Middle frontal gyrus (tissue), 1 donor: ENCODE data around the gene GLCE.
A peak's percentile ranks its signal among the peaks of the same experiment; 100 is the strongest.
"Not testable (repeated sequence)": the region's sequence is repeated elsewhere in the genome, so short reads cannot be mapped to it uniquely, and the experiment has no call there.

Experiments used
- DNase-seq: peaks from one replicate; pipeline ENCODE4 v3.0.0-alpha.2; 2015; ENCODE audit warnings: low spot score; ENCODE audit errors: extremely low spot score

GLCE gene

GRCh38 chr15:69135499-69135898 is 24.9 kb upstream of the GLCE start:
- DNase-seq: no peak

GRCh38 chr15:69138963-69139362 is 21.5 kb upstream of the GLCE start:
- DNase-seq: no peak

GRCh38 chr15:69140306-69140705 is 20.1 kb upstream of the GLCE start:
- DNase-seq: no peak

DNA sequence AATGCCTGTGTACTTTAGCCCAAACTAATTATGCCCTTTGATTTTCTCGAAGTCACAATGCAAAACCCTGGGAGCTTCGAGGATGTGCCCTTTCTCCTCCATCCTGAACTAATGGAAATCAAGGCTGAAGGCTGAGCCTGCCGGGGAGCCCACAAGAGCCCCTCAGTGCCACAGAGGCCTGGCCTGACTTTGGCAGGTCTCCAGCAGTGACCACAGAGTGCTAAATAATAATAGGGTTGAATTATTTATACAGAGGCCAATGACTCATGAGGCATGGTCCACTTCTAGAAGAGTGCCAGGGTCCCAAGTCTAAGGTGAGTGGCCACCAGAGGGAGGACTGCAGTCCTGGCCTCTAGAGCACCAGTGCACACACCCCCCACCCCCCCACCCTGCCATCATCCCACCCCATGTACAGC is 19.1 kb upstream of the GLCE start:
- DNase-seq: no peak

- no peak for DNase-seq
Measured at GRCh38 chr15:69141833-69142232, 18.6 kb upstream of the GLCE start.

- DNase-seq: no peak
Measured at GRCh38 chr15:69143756-69144436, 16.5 kb upstream of the GLCE start.

GRCh38 chr15:69144530-69144929 is 15.9 kb upstream of the GLCE start:
- DNase-seq: no peak

DNA sequence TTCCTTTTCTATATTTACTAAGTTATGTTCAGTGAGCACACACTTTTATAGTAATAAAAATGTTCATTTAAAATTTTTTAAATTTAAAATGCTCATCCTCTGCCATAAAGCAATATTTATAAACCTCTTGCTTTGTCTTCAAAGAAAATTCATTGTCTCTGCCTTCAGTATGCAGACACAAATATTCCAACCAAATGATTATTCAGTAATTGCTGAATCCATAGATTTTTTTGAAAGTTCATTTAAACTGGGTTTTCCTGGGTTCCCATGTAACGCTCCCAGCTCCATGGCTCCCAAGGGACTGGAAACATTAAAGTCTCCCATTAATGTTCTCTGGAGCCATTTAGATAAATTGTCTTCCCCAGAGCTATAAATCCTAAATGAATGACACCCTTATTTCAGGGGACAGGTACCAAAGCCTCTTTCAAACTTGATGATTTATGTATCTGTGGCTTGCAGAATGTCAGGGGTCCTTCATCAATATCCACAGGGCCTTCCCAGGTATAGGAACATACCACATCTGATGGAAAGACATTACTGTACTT is 15.2 kb upstream of the GLCE start:
- no peak for DNase-seq

DNA sequence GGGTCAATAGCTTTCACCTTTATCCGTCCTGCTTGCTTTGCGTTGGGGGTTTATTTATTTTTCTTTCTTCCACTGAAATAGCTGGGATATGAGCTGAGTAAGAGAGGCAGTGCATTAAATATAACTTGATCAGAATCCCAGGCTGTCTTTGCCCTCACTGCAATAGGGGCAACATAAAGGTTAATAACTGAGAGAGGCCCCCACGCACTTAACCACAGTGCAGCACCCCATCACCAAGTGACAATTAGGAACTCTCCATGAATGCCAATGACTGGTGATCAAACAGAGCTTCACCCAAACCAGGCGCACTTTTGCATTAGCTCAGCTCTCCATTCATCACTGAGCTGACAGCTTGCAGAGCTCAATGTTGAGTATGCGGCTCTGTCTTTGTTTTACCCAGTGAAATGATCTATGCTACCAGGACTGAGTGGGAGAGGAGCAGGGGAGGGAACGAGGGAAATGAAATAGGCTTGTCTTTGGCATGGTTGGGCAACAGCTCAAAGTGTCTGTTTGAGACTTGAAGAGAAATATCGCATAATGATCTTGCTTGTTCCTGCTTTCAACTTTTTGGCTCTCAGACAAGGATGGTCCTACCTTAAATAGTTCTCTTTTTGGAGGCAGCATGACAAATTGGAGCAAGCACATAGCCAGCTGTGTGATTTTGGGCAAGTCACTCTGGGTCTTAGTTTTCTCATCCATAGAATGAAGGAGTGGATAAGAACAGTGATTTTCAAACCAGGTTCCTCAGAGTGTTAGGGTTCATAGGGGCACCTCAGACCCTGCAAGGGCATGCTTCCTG is 14.5 kb upstream of the GLCE start:
- DNase-seq: peak; percentile 42

GRCh38 chr15:69146724-69147435 is 13.6 kb upstream of the GLCE start:
- no peak for DNase-seq

GRCh38 chr15:69148465-69148864 is 12.0 kb upstream of the GLCE start:
- DNase-seq: no peak

GRCh38 chr15:69149163-69149562 is 11.3 kb upstream of the GLCE start:
- no peak for DNase-seq

- DNase-seq: no peak
Measured at GRCh38 chr15:69149803-69150202, 10.6 kb upstream of the GLCE start.

DNA sequence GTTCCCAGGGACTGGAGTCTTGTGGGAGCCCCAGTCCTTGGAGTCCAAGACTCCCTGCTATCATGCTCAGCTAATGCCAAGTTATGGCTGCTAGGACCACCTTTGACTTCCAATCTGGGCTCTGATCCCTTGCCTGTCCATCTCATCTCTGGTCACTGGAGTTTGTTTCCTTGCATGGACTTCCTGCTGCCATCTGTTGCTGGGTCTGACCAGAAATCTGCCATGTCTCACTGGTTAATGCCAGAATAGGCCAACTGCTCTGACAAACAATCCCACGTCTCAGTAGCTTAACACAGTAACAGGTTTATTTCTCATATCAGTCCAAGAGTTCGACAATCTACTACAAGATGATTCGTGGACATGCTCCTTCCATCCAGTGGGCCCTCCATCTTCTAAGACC is 10.1 kb upstream of the GLCE start:
- DNase-seq: no peak

GRCh38 chr15:69150841-69151240 is 9.6 kb upstream of the GLCE start:
- no peak for DNase-seq

GRCh38 chr15:69153046-69153445 is 7.4 kb upstream of the GLCE start:
- DNase-seq: no peak

GRCh38 chr15:69153587-69153986 is 6.8 kb upstream of the GLCE start:
- not testable (repeated sequence) for DNase-seq

GRCh38 chr15:69154078-69154477 is 6.4 kb upstream of the GLCE start:
- DNase-seq: no peak

DNA sequence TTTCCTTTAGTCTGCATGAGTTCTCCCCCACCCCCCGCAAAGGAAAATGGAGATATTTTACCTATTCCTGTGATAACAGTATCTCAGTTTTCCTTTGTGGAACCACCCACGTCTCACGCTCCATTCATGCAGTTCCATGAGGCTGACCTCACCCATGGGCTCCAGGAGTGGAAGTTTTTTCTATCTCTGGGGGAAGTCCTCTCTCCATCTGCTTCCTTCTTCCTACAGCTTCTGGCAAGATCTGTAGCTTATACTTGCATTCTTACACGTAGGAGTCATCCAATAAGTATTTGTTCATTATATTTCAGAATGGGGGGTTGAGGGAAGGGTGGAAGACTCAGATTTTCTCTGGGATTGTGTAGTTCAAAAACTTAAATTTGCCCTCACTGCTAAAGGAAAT is 5.8 kb upstream of the GLCE start:
- no peak for DNase-seq

GRCh38 chr15:69156736-69157381 is 3.6 kb upstream of the GLCE start:
- DNase-seq: no peak

- no peak for DNase-seq
Measured at GRCh38 chr15:69158201-69158842, 2.1 kb upstream of the GLCE start.
